Activated CD4-positive, alpha-beta T cell treated with anti-CD3 and anti-CD28 coated beads, Interleukin-2, amount 10 ng/mL, durations not matched to agents 7 days and 5 days (primary cell): ENCODE results near the gene SLC7A1. TPM values are rescaled to one million over a fixed set of nuclear protein-coding genes. Genes with fewer than 3 reads are reported as not detected.
A peak's percentile ranks its signal among the peaks of the same experiment; 100 is the strongest.

ENCODE experiments used
- CTCF ChIA-PET: fragments of 350-600 bp; sonication (Branson Sonifier 250); formaldehyde crosslinking; loops from one replicate; lab custom pipeline; 2021; ENCODE audit warnings: antibody characterized with exemption; lab: Charles Lee
- POLR2A ChIA-PET: fragments of 350-600 bp; sonication (Branson Sonifier 250); formaldehyde crosslinking; loops from one replicate; lab custom pipeline; 2021; ENCODE audit warnings: antibody characterized with exemption; lab: Charles Lee
- DNase-seq: peaks from one replicate; pipeline ENCODE4 v3.0.0-alpha.2; 2020
- H3K27ac Mint-ChIP-seq: one replicate; pipeline ENCODE4 v1.8.0; 2021; ENCODE audit warnings: mild to moderate bottlenecking, moderate library complexity, mixed read lengths
- H3K27me3 Mint-ChIP-seq: one replicate; pipeline ENCODE4 v1.8.0; 2021; ENCODE audit warnings: mixed read lengths
- H3K36me3 Mint-ChIP-seq: one replicate; pipeline ENCODE4 v1.8.0; 2021; ENCODE audit warnings: low read depth, mixed read lengths
- H3K4me1 Mint-ChIP-seq: one replicate; pipeline ENCODE4 v1.8.0; 2021; ENCODE audit warnings: mixed read lengths
- H3K4me3 Mint-ChIP-seq: one replicate; pipeline ENCODE4 v1.8.0; 2021; ENCODE audit warnings: mild to moderate bottlenecking, moderate library complexity, mixed read lengths
- H3K9me3 Mint-ChIP-seq: one replicate; pipeline ENCODE4 v1.8.0; 2021; ENCODE audit warnings: mixed read lengths
- total RNA-seq, 2 experiments: library from RNA; stranded (reverse); gene quantifications; one replicate each; pipeline ENCODE4 v1.2.3, GENCODE V29; 2021

The SLC7A1 gene
- total RNA-seq, 2 experiments from 2014 or later, result 64.5 to 77.5 TPM

- Mint-ChIP-seq H3K4me1 (peaks cover 6% of the 10 kb centered on the region), H3K36me3 (peaks cover 12% of the 10 kb centered on the region), H3K9me3 (no peaks in the 10 kb centered on the region), H3K27me3 (peaks cover 5% of the 10 kb centered on the region), H3K27ac (no peak overlapping the region), H3K4me3 (no peak overlapping the region)
- ChIA-PET POLR2A (no interaction called here), CTCF (interaction anchor here (0.6 to 2.0 kb wide), 11 partner anchors 9 to 608 kb away, joined by 3 to 5 read pairs (median 3); no protein-coding TSS in a partner anchor)
- DNase-seq, result peak; percentile 74
These were observed 87.2 kb downstream of the SLC7A1 start for GRCh38 chr13:29508130-29508875.

- Mint-ChIP-seq H3K27ac (no peak overlapping the region), H3K36me3 (peaks cover 8% of the 10 kb centered on the region), H3K27me3 (peaks cover 11% of the 10 kb centered on the region), H3K4me3 (no peak overlapping the region), H3K9me3 (no peaks in the 10 kb centered on the region), H3K4me1 (peaks cover 6% of the 10 kb centered on the region)
- POLR2A ChIA-PET, result no interaction called here
- no peak for DNase-seq
- CTCF ChIA-PET, result interaction anchor here (1.2 to 2.0 kb wide), 4 partner anchors 11 to 199 kb away, joined by 3 to 5 read pairs (median 5); no protein-coding TSS in a partner anchor
These were observed 88.1 kb downstream of the SLC7A1 start for GRCh38 chr13:29507356-29507755.

- Mint-ChIP-seq H3K27me3 (peaks cover 16% of the 10 kb centered on the region), H3K9me3 (no peaks in the 10 kb centered on the region), H3K27ac (no peak overlapping the region), H3K4me1 (peaks cover 6% of the 10 kb centered on the region), H3K36me3 (no peaks in the 10 kb centered on the region), H3K4me3 (no peak overlapping the region)
- no peak for DNase-seq
- CTCF ChIA-PET, result no interaction called here
- POLR2A ChIA-PET, result no interaction called here
These were observed 89.5 kb downstream of the SLC7A1 start for GRCh38 chr13:29505950-29506349.

DNA sequence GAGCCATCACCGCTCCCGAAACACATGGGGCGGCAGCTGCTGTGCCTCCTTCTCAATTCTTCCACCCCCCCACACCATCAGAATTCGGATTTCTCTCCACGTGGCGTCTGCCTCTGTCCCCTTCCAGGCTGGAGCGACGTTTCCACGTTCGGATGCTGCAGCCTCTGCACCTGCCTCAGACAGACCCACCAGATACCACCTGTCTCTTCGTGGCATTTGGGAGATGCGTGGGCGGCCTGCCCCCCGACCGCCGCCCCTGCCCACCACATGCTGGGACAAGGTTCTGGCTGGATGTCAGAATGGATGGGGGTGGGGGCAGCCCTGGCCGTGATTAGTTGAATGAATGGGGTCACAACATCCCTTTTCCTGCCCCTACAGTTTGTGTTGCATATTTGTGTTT is 90.0 kb downstream of the SLC7A1 start:
- Mint-ChIP-seq H3K36me3 (no peaks in the 10 kb centered on the region), H3K9me3 (no peaks in the 10 kb centered on the region), H3K27ac (no peak overlapping the region), H3K27me3 (peaks cover 18% of the 10 kb centered on the region), H3K4me1 (peaks cover 6% of the 10 kb centered on the region), H3K4me3 (no peak overlapping the region)
- DNase-seq, result no peak
- ChIA-PET CTCF (no interaction called here), POLR2A (no interaction called here)

DNA sequence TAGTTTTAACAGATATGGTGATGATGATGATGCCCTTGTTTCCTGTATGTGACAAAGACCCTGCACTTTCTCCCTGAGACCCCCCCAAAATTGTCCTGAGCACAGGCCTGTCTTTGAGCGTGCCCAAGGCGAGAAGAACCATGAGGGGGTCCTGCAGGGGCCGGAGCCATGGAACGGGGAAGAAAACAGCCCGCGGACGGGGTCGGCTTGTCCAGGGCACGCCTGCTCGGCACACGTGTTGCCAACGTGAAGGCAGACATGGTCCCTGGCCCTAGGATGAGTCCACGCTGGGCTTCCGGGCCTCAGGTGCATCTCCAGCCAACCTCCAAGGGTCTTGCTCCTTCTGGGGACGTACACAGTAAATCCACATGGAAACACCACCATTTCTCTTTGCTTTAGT is 90.8 kb downstream of the SLC7A1 start:
- Mint-ChIP-seq H3K4me1 (peaks cover 6% of the 10 kb centered on the region), H3K9me3 (no peaks in the 10 kb centered on the region), H3K27me3 (peaks cover 18% of the 10 kb centered on the region), H3K27ac (no peak overlapping the region), H3K4me3 (no peak overlapping the region), H3K36me3 (no peaks in the 10 kb centered on the region)
- ChIA-PET CTCF (interaction anchor here (0.6 kb wide), 1 partner anchor 1363 kb away, joined by 3 read pairs; no protein-coding TSS in a partner anchor), POLR2A (no interaction called here)
- no peak for DNase-seq

GRCh38 chr13:29503041-29503837 is 92.2 kb downstream of the SLC7A1 start:
- Mint-ChIP-seq H3K27me3 (peaks cover 18% of the 10 kb centered on the region), H3K36me3 (no peaks in the 10 kb centered on the region), H3K9me3 (no peaks in the 10 kb centered on the region), H3K4me1 (no peaks in the 10 kb centered on the region), H3K27ac (no peak overlapping the region), H3K4me3 (no peak overlapping the region)
- CTCF ChIA-PET, result interaction anchor here (1.4 to 1.6 kb wide), 2 partner anchors 14 to 31 kb away, joined by 3 read pairs; no protein-coding TSS in a partner anchor
- POLR2A ChIA-PET, result no interaction called here
- DNase-seq, result peak; percentile 22

GRCh38 chr13:29502391-29503008 is 93.0 kb downstream of the SLC7A1 start:
- no peaks in the 10 kb centered on the region for H3K36me3 Mint-ChIP-seq
- ChIA-PET POLR2A (no interaction called here), CTCF (interaction anchor here (1.6 kb wide), 1 partner anchor 30 kb away, joined by 3 read pairs; no protein-coding TSS in a partner anchor)
- H3K27ac Mint-ChIP-seq, result no peak overlapping the region
- no peaks in the 10 kb centered on the region for H3K9me3 Mint-ChIP-seq
- no peak overlapping the region for H3K4me3 Mint-ChIP-seq
- DNase-seq, result no peak
- peaks cover 18% of the 10 kb centered on the region for H3K27me3 Mint-ChIP-seq
- H3K4me1 Mint-ChIP-seq, result no peaks in the 10 kb centered on the region

GRCh38 chr13:29501674-29502073 is 93.8 kb downstream of the SLC7A1 start:
- CTCF ChIA-PET, result no interaction called here
- Mint-ChIP-seq H3K27me3 (peaks cover 18% of the 10 kb centered on the region), H3K27ac (no peak overlapping the region), H3K36me3 (no peaks in the 10 kb centered on the region), H3K4me1 (no peaks in the 10 kb centered on the region), H3K9me3 (no peaks in the 10 kb centered on the region), H3K4me3 (no peak overlapping the region)
- no peak for DNase-seq
- POLR2A ChIA-PET, result no interaction called here

DNA sequence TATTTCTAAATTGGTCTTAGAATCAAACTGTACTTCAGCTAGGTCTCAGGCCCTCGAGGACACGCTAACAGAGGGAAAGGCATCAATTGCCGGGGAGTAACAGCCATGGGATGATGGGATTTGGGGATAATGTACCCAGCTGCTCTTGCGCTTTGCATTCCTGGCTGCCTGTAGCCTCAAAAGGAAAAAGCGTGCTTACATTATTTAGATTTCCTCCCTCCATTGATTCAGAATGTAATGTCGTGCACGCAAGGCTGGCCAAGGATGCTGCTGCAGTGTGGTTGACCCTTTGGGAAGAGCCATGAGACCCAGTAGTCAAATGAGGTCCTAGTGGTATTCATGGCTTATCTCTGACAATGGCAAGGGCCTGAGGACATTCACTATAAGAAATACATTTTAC is 95.1 kb downstream of the SLC7A1 start:
- H3K9me3 Mint-ChIP-seq, result no peaks in the 10 kb centered on the region
- DNase-seq, result no peak
- no peak overlapping the region for H3K4me3 Mint-ChIP-seq
- H3K27me3 Mint-ChIP-seq, result peaks cover 26% of the 10 kb centered on the region
- ChIA-PET CTCF (no interaction called here), POLR2A (no interaction called here)
- peaks cover 7% of the 10 kb centered on the region for H3K4me1 Mint-ChIP-seq
- H3K36me3 Mint-ChIP-seq, result no peaks in the 10 kb centered on the region
- no peak overlapping the region for H3K27ac Mint-ChIP-seq

GRCh38 chr13:29499506-29500165 is 95.9 kb downstream of the SLC7A1 start:
- Mint-ChIP-seq H3K4me3 (no peak overlapping the region), H3K27ac (no peak overlapping the region), H3K36me3 (no peaks in the 10 kb centered on the region), H3K9me3 (no peaks in the 10 kb centered on the region), H3K27me3 (peaks cover 26% of the 10 kb centered on the region), H3K4me1 (peaks cover 7% of the 10 kb centered on the region)
- no peak for DNase-seq
- POLR2A ChIA-PET, result no interaction called here
- CTCF ChIA-PET, result interaction anchor here (0.6 kb wide), 1 partner anchor 858 kb away, joined by 3 read pairs; no protein-coding TSS in a partner anchor

- Mint-ChIP-seq H3K4me3 (no peak overlapping the region), H3K36me3 (no peaks in the 10 kb centered on the region), H3K27me3 (peaks cover 23% of the 10 kb centered on the region), H3K9me3 (no peaks in the 10 kb centered on the region), H3K4me1 (peaks cover 7% of the 10 kb centered on the region), H3K27ac (no peak overlapping the region)
- ChIA-PET POLR2A (no interaction called here), CTCF (interaction anchor here (0.9 kb wide), 1 partner anchor 9 kb away, joined by 4 read pairs; no protein-coding TSS in a partner anchor)
- DNase-seq, result no peak
These were observed 97.0 kb downstream of the SLC7A1 start for GRCh38 chr13:29498426-29499040.

DNA sequence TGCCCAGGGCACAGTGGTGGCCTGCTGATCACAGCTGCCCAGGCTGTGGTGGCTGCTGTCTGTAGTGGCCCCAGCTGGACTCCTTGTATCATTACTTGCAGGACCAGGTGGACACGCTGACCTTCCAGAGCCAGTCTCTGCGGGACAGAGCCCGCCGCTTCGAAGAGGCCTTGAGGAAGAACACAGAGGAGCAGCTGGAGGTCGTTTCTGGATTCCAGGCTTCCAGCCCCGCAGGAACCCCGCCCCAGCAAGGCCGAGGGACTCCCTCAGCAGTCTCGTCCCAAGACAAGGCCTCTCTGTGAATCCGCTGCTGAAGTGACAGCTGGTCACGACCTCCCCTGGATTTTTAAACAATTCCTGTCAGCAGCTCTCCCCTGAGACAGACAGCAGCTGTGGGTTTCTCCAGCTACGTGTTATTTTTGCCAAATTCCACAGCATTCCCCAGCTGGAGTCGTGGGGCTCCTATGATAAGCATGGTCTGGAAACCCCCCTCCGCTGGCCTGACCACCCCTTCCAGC is 98.3 kb downstream of the SLC7A1 start:
- no peak overlapping the region for H3K27ac Mint-ChIP-seq
- peaks cover 7% of the 10 kb centered on the region for H3K4me1 Mint-ChIP-seq
- POLR2A ChIA-PET, result no interaction called here
- CTCF ChIA-PET, result interaction anchor here (1.0 to 1.7 kb wide), 3 partner anchors 11 to 41 kb away, joined by 3 to 5 read pairs (median 3); no protein-coding TSS in a partner anchor
- DNase-seq, result no peak
- H3K27me3 Mint-ChIP-seq, result peaks cover 17% of the 10 kb centered on the region
- no peak overlapping the region for H3K4me3 Mint-ChIP-seq
- no peaks in the 10 kb centered on the region for H3K36me3 Mint-ChIP-seq
- no peaks in the 10 kb centered on the region for H3K9me3 Mint-ChIP-seq
